ENCODE data around the gene SYT3. TPM values are rescaled to one million over a fixed set of nuclear protein-coding genes. Genes with fewer than 3 reads are reported as not detected.

Gene SYT3
- total and polyA plus RNA-seq, 9 donors, result 0.09 to 0.14 (median 0.12) TPM; not detected in 6

- no peaks in the 10 kb centered on the region for H3K36me3 ChIP-seq (ENCODE audit: control insufficient read depth, insufficient read depth, low read length)
- no peak for DNase-seq
- peaks cover 16% of the 10 kb centered on the region for H3K27me3 ChIP-seq (ENCODE audit: control insufficient read depth, insufficient read depth, low read length)
- no peaks in the 10 kb centered on the region for H3K9me3 ChIP-seq (replicated peaks; ENCODE audit: control insufficient read depth, low read depth, low read length)
- no peak overlapping the region for H3K4me3 ChIP-seq (ENCODE audit: low read length)
- WGBS (ENCODE audit: insufficient coverage), result 70% methylated on average over 2 of the region's 2 CpGs
- H3K4me1 ChIP-seq (ENCODE audit: control insufficient read depth, insufficient read depth, low read length), result no peaks in the 10 kb centered on the region
- H3K27ac ChIP-seq (ENCODE audit: low read length), result no peak overlapping the region
Observed at GRCh38 chr19:50651174-50651573, 11.5 kb upstream of the SYT3 start.

GRCh38 chr19:50649433-50650391 is 10.0 kb upstream of the SYT3 start, which contains the start of gene C19orf81:
TSS of gene C19orf81 (plus strand) at chr19:50649445. CDS start at chr19:50649445, 0 bp downstream.
- no peak within 1 kb of the TSS for H3K4me3 ChIP-seq (ENCODE audit: low read length)
- DNase-seq, result no peak
- H3K9me3 ChIP-seq (replicated peaks; ENCODE audit: control insufficient read depth, low read depth, low read length), result no peaks in the 10 kb centered on the region
- peaks cover 12% of the 10 kb centered on the region for H3K27me3 ChIP-seq (ENCODE audit: control insufficient read depth, insufficient read depth, low read length)
- H3K27ac ChIP-seq (ENCODE audit: low read length), result no peak within 1 kb of the TSS
- no peaks in the 10 kb centered on the region for H3K36me3 ChIP-seq (ENCODE audit: control insufficient read depth, insufficient read depth, low read length)
- no peaks in the 10 kb centered on the region for H3K4me1 ChIP-seq (ENCODE audit: control insufficient read depth, insufficient read depth, low read length)
- 25% methylated on average over 6 of the region's 7 CpGs for WGBS (ENCODE audit: insufficient coverage)

- Histone ChIP-seq H3K9me3 (replicated peaks; ENCODE audit: control insufficient read depth, low read depth, low read length) (no peaks in the 10 kb centered on the region), H3K36me3 (ENCODE audit: control insufficient read depth, insufficient read depth, low read length) (no peaks in the 10 kb centered on the region), H3K27ac (ENCODE audit: low read length) (no peak overlapping the region), H3K4me3 (ENCODE audit: low read length) (no peak overlapping the region), H3K4me1 (ENCODE audit: control insufficient read depth, insufficient read depth, low read length) (no peaks in the 10 kb centered on the region), H3K27me3 (ENCODE audit: control insufficient read depth, insufficient read depth, low read length) (peaks cover 12% of the 10 kb centered on the region)
- DNase-seq, result no peak
- WGBS (ENCODE audit: insufficient coverage), result 50% methylated on average over 3 of the region's 5 CpGs
Observed at GRCh38 chr19:50648659-50649058, 9.0 kb upstream of the SYT3 start.

- H3K27me3 ChIP-seq (ENCODE audit: control insufficient read depth, insufficient read depth, low read length), result peaks cover 12% of the 10 kb centered on the region
- H3K27ac ChIP-seq (ENCODE audit: low read length), result no peak overlapping the region
- H3K4me1 ChIP-seq (ENCODE audit: control insufficient read depth, insufficient read depth, low read length), result no peaks in the 10 kb centered on the region
- H3K9me3 ChIP-seq (replicated peaks; ENCODE audit: control insufficient read depth, low read depth, low read length), result no peaks in the 10 kb centered on the region
- DNase-seq, result no peak
- no peak overlapping the region for H3K4me3 ChIP-seq (ENCODE audit: low read length)
- WGBS (ENCODE audit: insufficient coverage), result 75% methylated on average over 6 of the region's 10 CpGs
- H3K36me3 ChIP-seq (ENCODE audit: control insufficient read depth, insufficient read depth, low read length), result no peaks in the 10 kb centered on the region
Observed at GRCh38 chr19:50647879-50648615, 8.4 kb upstream of the SYT3 start.

- Histone ChIP-seq H3K27ac (ENCODE audit: low read length) (no peak overlapping the region), H3K4me3 (ENCODE audit: low read length) (no peak overlapping the region), H3K36me3 (ENCODE audit: control insufficient read depth, insufficient read depth, low read length) (no peaks in the 10 kb centered on the region), H3K27me3 (ENCODE audit: control insufficient read depth, insufficient read depth, low read length) (peaks cover 12% of the 10 kb centered on the region), H3K9me3 (replicated peaks; ENCODE audit: control insufficient read depth, low read depth, low read length) (no peaks in the 10 kb centered on the region), H3K4me1 (ENCODE audit: control insufficient read depth, insufficient read depth, low read length) (no peaks in the 10 kb centered on the region)
- no peak for DNase-seq
- WGBS (ENCODE audit: insufficient coverage), result 51% methylated on average over 5 of the region's 6 CpGs
Observed at GRCh38 chr19:50646074-50646807, 6.6 kb upstream of the SYT3 start.

- H3K36me3 ChIP-seq (ENCODE audit: control insufficient read depth, insufficient read depth, low read length), result no peaks in the 10 kb centered on the region
- no peak for DNase-seq
- peaks cover 19% of the 10 kb centered on the region for H3K27me3 ChIP-seq (ENCODE audit: control insufficient read depth, insufficient read depth, low read length)
- no peak overlapping the region for H3K4me3 ChIP-seq (ENCODE audit: low read length)
- H3K27ac ChIP-seq (ENCODE audit: low read length), result no peak overlapping the region
- H3K9me3 ChIP-seq (replicated peaks; ENCODE audit: control insufficient read depth, low read depth, low read length), result no peaks in the 10 kb centered on the region
- no peaks in the 10 kb centered on the region for H3K4me1 ChIP-seq (ENCODE audit: control insufficient read depth, insufficient read depth, low read length)
- 76% methylated on average over 6 of the region's 6 CpGs for WGBS (ENCODE audit: insufficient coverage)
Observed at GRCh38 chr19:50645107-50645506, 5.4 kb upstream of the SYT3 start.

- Histone ChIP-seq H3K27me3 (ENCODE audit: control insufficient read depth, insufficient read depth, low read length) (peaks cover 26% of the 10 kb centered on the region), H3K4me1 (ENCODE audit: control insufficient read depth, insufficient read depth, low read length) (peaks cover 1% of the 10 kb centered on the region), H3K27ac (ENCODE audit: low read length) (no peak overlapping the region), H3K36me3 (ENCODE audit: control insufficient read depth, insufficient read depth, low read length) (no peaks in the 10 kb centered on the region), H3K4me3 (ENCODE audit: low read length) (no peak overlapping the region), H3K9me3 (replicated peaks; ENCODE audit: control insufficient read depth, low read depth, low read length) (no peaks in the 10 kb centered on the region)
- 47% methylated on average over 1 of the region's 1 CpG for WGBS (ENCODE audit: insufficient coverage)
- no peak for DNase-seq
Observed at GRCh38 chr19:50644315-50644915, 4.7 kb upstream of the SYT3 start.

- peaks cover 5% of the 10 kb centered on the region for H3K4me1 ChIP-seq (ENCODE audit: control insufficient read depth, insufficient read depth, low read length)
- no peaks in the 10 kb centered on the region for H3K36me3 ChIP-seq (ENCODE audit: control insufficient read depth, insufficient read depth, low read length)
- H3K27ac ChIP-seq (ENCODE audit: low read length), result no peak overlapping the region
- peaks cover 46% of the 10 kb centered on the region for H3K27me3 ChIP-seq (ENCODE audit: control insufficient read depth, insufficient read depth, low read length)
- no peak for DNase-seq
- WGBS (ENCODE audit: insufficient coverage), result no CpG with 5 or more reads among the region's 2 CpGs
- no peaks in the 10 kb centered on the region for H3K9me3 ChIP-seq (replicated peaks; ENCODE audit: control insufficient read depth, low read depth, low read length)
- H3K4me3 ChIP-seq (ENCODE audit: low read length), result no peak overlapping the region
Observed at GRCh38 chr19:50640368-50640767, 687 bp upstream of the SYT3 start.

- H3K27ac ChIP-seq (ENCODE audit: low read length), result no peak overlapping the region
- no peaks in the 10 kb centered on the region for H3K36me3 ChIP-seq (ENCODE audit: control insufficient read depth, insufficient read depth, low read length)
- H3K27me3 ChIP-seq (ENCODE audit: control insufficient read depth, insufficient read depth, low read length), result peaks cover 45% of the 10 kb centered on the region
- peaks cover 10% of the 10 kb centered on the region for H3K9me3 ChIP-seq (replicated peaks; ENCODE audit: control insufficient read depth, low read depth, low read length)
- H3K4me1 ChIP-seq (ENCODE audit: control insufficient read depth, insufficient read depth, low read length), result peaks cover 5% of the 10 kb centered on the region
- H3K4me3 ChIP-seq (ENCODE audit: low read length), result no peak overlapping the region
- DNase-seq, result no peak
- 43% methylated on average over 10 of the region's 10 CpGs for WGBS (ENCODE audit: insufficient coverage)
Observed at GRCh38 chr19:50638600-50638999, 1.1 kb downstream of the SYT3 start.
